Measurements from ENCODE around the gene NEK3.
"Not testable (repeated sequence)": the region's sequence is repeated elsewhere in the genome, so short reads cannot be mapped to it uniquely, and the experiment has no call there.

DNA sequence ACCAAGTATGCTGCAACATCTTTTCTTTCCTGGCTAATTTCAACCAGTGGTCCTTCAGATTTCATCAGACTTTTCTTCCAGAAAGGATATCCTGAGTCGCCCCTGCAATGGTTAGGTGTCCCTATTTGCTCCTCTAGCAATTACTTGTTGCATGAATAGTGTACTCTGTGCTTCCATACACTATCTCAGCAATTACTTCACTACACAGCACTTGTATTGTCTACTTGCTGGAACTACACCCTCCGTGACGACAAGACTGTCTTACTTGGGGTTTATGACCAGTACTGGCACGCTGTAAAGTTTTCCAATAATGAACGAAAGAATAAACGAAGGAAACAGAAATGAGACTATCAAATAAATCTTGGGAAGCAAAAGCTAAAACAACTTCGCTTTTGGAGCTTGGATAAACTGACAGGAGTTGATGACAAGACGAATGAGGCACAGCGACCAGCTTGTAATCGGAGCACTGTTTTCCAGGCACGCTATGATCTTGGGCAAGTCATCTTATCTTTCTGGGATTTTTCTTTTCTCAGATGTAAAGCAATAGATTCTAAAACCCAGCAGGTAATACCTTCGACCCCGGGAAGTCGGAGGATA lies 34.3 kb upstream of the NEK3 start:
- not testable (repeated sequence) for TF ChIP-seq RAD21 (conservative IDR thresholded peaks at IDR 0.05); POLR2AphosphoS5 (IDR thresholded peaks at IDR 0.05); EP300 (conservative IDR thresholded peaks at IDR 0.05; ENCODE audit: poor library complexity, severe bottlenecking); EZH2 (IDR thresholded peaks at IDR 0.05; ENCODE audit: borderline replicate concordance, insufficient read depth, low read length, poor library complexity, severe bottlenecking); SMC3 (conservative IDR thresholded peaks at IDR 0.05; ENCODE audit: poor library complexity); MXI1 (conservative IDR thresholded peaks at IDR 0.05; ENCODE audit: poor library complexity, severe bottlenecking)
- TF ChIP-seq, protein P1, sequence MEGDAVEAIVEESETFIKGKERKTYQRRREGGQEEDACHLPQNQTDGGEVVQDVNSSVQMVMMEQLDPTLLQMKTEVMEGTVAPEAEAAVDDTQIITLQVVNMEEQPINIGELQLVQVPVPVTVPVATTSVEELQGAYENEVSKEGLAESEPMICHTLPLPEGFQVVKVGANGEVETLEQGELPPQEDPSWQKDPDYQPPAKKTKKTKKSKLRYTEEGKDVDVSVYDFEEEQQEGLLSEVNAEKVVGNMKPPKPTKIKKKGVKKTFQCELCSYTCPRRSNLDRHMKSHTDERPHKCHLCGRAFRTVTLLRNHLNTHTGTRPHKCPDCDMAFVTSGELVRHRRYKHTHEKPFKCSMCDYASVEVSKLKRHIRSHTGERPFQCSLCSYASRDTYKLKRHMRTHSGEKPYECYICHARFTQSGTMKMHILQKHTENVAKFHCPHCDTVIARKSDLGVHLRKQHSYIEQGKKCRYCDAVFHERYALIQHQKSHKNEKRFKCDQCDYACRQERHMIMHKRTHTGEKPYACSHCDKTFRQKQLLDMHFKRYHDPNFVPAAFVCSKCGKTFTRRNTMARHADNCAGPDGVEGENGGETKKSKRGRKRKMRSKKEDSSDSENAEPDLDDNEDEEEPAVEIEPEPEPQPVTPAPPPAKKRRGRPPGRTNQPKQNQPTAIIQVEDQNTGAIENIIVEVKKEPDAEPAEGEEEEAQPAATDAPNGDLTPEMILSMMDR (IDR thresholded peaks at IDR 0.05; ENCODE audit: poor library complexity, severe bottlenecking): not testable (repeated sequence)
- TF ChIP-seq, protein P2, sequence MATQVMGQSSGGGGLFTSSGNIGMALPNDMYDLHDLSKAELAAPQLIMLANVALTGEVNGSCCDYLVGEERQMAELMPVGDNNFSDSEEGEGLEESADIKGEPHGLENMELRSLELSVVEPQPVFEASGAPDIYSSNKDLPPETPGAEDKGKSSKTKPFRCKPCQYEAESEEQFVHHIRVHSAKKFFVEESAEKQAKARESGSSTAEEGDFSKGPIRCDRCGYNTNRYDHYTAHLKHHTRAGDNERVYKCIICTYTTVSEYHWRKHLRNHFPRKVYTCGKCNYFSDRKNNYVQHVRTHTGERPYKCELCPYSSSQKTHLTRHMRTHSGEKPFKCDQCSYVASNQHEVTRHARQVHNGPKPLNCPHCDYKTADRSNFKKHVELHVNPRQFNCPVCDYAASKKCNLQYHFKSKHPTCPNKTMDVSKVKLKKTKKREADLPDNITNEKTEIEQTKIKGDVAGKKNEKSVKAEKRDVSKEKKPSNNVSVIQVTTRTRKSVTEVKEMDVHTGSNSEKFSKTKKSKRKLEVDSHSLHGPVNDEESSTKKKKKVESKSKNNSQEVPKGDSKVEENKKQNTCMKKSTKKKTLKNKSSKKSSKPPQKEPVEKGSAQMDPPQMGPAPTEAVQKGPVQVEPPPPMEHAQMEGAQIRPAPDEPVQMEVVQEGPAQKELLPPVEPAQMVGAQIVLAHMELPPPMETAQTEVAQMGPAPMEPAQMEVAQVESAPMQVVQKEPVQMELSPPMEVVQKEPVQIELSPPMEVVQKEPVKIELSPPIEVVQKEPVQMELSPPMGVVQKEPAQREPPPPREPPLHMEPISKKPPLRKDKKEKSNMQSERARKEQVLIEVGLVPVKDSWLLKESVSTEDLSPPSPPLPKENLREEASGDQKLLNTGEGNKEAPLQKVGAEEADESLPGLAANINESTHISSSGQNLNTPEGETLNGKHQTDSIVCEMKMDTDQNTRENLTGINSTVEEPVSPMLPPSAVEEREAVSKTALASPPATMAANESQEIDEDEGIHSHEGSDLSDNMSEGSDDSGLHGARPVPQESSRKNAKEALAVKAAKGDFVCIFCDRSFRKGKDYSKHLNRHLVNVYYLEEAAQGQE (IDR thresholded peaks at IDR 0.05; ENCODE audit: borderline replicate concordance): not testable (repeated sequence)
